ENCODE measurements around the gene SPCS3. TPM values are rescaled to one million over a fixed set of nuclear protein-coding genes. Genes with fewer than 3 reads are reported as not detected.

The SPCS3 gene
- total and polyA plus RNA-seq, 2 of the 13 experiments (the other 11 are each of a cell fraction or from before 2014, with no cell fraction given): 26.3 to 57.0 TPM

- TF ChIP-seq NFAT5 (CRISPR knock-in tag; IDR thresholded peaks at IDR 0.05): peak; percentile 71; the same call in 1 of the 2 replicates
- 0 out of 2 replicates have a peak, but pooled peaks have one; percentile 43 for TF ChIP-seq RNF2 (conservative IDR thresholded peaks at IDR 0.05; ENCODE audit: low read depth)
- no peak for TF ChIP-seq SUZ12 (IDR thresholded peaks at IDR 0.05; ENCODE audit: low read depth, low read length)
- TF ChIP-seq THAP11 (CRISPR knock-in tag; IDR thresholded peaks at IDR 0.05): 0 out of 2 replicates have a peak, but pooled peaks have one; percentile 25
- TF ChIP-seq ZNF687 (CRISPR knock-in tag; IDR thresholded peaks at IDR 0.05): peak; percentile 95
- no peak for TF ChIP-seq ZBTB3 (CRISPR knock-in tag; IDR thresholded peaks at IDR 0.05; ENCODE audit: borderline replicate concordance, low read depth)
- 0 out of 2 replicates have a peak, but pooled peaks have one; percentile 40 for TF ChIP-seq ATF5 (CRISPR knock-in tag; IDR thresholded peaks at IDR 0.05; ENCODE audit: low read depth)
- TF ChIP-seq ARNT2 (CRISPR knock-in tag; IDR thresholded peaks at IDR 0.05; ENCODE audit: low read depth): peak; percentile 61
- no peak for TF ChIP-seq ZBTB44 (CRISPR knock-in tag; IDR thresholded peaks at IDR 0.05)
- 0 out of 2 replicates have a peak, but pooled peaks have one; percentile 61 for TF ChIP-seq ZNF776 (CRISPR knock-in tag; IDR thresholded peaks at IDR 0.05)
- TF ChIP-seq ZFP37 (CRISPR knock-in tag; IDR thresholded peaks at IDR 0.05; ENCODE audit: borderline replicate concordance): 0 out of 2 replicates have a peak, but pooled peaks have one; percentile 53
- TF ChIP-seq ZSCAN12 (CRISPR knock-in tag; IDR thresholded peaks at IDR 0.05): peak; percentile 79; the same call in 1 of the 2 replicates
- peak; percentile 28; the same call in 1 of the 2 replicates for TF ChIP-seq MTA1 (CRISPR knock-in tag; IDR thresholded peaks at IDR 0.05; ENCODE audit: borderline replicate concordance)
- peak; percentile 50; the same call in 1 of the 2 replicates for TF ChIP-seq MEIS2 (CRISPR knock-in tag; IDR thresholded peaks at IDR 0.05)
- peak; percentile 88 for TF ChIP-seq TFDP1 (CRISPR knock-in tag; IDR thresholded peaks at IDR 0.05; ENCODE audit: borderline replicate concordance)
Observed at GRCh38 chr4:176320340-176320975, 692 bp downstream of the SPCS3 start (continued).

Measured in HepG2 (cell line).